ENCODE results near the gene RAPGEF5. TPM values are rescaled to one million over a fixed set of nuclear protein-coding genes. Genes with fewer than 3 reads are reported as not detected.

Gene RAPGEF5
- total RNA-seq, 1 donor from 2014 or later: 5.8 TPM

GRCh38 chr7:22344655-22345054, 12.3 kb downstream of the RAPGEF5 start:
- TF ChIP-seq, protein P1, sequence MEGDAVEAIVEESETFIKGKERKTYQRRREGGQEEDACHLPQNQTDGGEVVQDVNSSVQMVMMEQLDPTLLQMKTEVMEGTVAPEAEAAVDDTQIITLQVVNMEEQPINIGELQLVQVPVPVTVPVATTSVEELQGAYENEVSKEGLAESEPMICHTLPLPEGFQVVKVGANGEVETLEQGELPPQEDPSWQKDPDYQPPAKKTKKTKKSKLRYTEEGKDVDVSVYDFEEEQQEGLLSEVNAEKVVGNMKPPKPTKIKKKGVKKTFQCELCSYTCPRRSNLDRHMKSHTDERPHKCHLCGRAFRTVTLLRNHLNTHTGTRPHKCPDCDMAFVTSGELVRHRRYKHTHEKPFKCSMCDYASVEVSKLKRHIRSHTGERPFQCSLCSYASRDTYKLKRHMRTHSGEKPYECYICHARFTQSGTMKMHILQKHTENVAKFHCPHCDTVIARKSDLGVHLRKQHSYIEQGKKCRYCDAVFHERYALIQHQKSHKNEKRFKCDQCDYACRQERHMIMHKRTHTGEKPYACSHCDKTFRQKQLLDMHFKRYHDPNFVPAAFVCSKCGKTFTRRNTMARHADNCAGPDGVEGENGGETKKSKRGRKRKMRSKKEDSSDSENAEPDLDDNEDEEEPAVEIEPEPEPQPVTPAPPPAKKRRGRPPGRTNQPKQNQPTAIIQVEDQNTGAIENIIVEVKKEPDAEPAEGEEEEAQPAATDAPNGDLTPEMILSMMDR (IDR thresholded peaks at IDR 0.05; ENCODE audit: insufficient read depth, low read length, severe bottlenecking): no peak
- H3K27me3 ChIP-seq (ENCODE audit: control insufficient read depth, insufficient read depth, low read length): no peaks in the 10 kb centered on the region
- no peaks in the 10 kb centered on the region for H3K36me3 ChIP-seq (ENCODE audit: control insufficient read depth, insufficient read depth, low read length)
- FAIRE-seq (no peak), DNase-seq (ENCODE audit: low read depth) (no peak)
- no peak overlapping the region for H3K4me3 ChIP-seq (ENCODE audit: low read depth, low read length)

DNA sequence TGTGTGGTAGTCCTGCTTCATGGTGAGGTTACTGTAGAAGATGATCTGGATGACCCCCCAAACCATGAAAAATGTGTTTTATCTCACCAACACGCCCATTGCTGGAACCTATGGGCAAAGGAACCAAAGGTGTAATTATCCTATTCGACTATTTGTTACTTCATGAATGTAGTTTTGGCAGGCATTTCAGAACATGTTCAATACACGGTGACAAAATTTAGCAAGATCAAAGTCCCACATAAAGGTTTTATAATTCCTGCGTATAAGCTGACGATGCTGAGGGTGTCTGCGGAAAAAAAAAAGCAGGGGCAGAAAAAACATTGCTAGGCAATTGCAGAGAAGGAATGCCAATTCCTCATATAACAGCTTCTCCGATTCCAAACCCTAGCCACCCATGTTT, 13.3 kb downstream of the RAPGEF5 start:
- no peak overlapping the region for H3K4me3 ChIP-seq (ENCODE audit: low read depth, low read length)
- FAIRE-seq: no peak
- DNase-seq (ENCODE audit: low read depth): no peak
- no peaks in the 10 kb centered on the region for H3K27me3 ChIP-seq (ENCODE audit: control insufficient read depth, insufficient read depth, low read length)
- H3K36me3 ChIP-seq (ENCODE audit: control insufficient read depth, insufficient read depth, low read length): no peaks in the 10 kb centered on the region
- TF ChIP-seq, protein P1 (IDR thresholded peaks at IDR 0.05; ENCODE audit: insufficient read depth, low read length, severe bottlenecking): no peak

- Histone ChIP-seq H3K4me3 (ENCODE audit: low read depth, low read length) (no peak overlapping the region), H3K27me3 (ENCODE audit: control insufficient read depth, insufficient read depth, low read length) (no peaks in the 10 kb centered on the region), H3K36me3 (ENCODE audit: control insufficient read depth, insufficient read depth, low read length) (no peaks in the 10 kb centered on the region)
- no peak for DNase-seq (ENCODE audit: low read depth)
- TF ChIP-seq, protein P1 (IDR thresholded peaks at IDR 0.05; ENCODE audit: insufficient read depth, low read length, severe bottlenecking): no peak
- FAIRE-seq: no peak
These were observed 13.9 kb downstream of the RAPGEF5 start for GRCh38 chr7:22343071-22343470.

GRCh38 chr7:22339725-22340390, 17.1 kb downstream of the RAPGEF5 start:
- no peak for FAIRE-seq

DNA sequence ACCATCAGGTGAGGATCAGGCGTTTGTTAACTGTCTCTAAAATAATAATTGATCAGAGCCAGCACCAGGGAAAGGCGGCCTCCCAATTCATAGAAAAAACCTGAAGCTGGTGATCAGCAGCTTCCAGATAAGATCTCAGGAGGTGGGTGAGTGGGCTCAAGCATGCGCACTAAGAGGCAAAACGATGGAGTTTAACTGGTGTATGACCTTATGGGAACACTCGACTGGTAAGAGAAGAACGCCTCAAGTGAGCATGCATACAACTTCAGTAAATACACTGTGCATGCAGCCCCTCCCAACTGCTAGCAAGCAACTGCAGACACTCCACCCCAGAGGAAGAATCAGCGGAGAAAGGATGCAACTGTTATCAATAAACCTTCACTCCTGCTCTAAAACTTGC, 18.1 kb downstream of the RAPGEF5 start:
- no peaks in the 10 kb centered on the region for H3K36me3 ChIP-seq (ENCODE audit: control insufficient read depth, insufficient read depth, low read length)
- no peak for FAIRE-seq
- no peak overlapping the region for H3K4me3 ChIP-seq (ENCODE audit: low read depth, low read length)
- no peak for DNase-seq (ENCODE audit: low read depth)
- no peaks in the 10 kb centered on the region for H3K27me3 ChIP-seq (ENCODE audit: control insufficient read depth, insufficient read depth, low read length)
- TF ChIP-seq, protein P1 (IDR thresholded peaks at IDR 0.05; ENCODE audit: insufficient read depth, low read length, severe bottlenecking): no peak

More at GRCh38 chr7:22339725-22340390, 17.1 kb downstream of the RAPGEF5 start:
- Histone ChIP-seq H3K27me3 (ENCODE audit: control insufficient read depth, insufficient read depth, low read length) (no peaks in the 10 kb centered on the region), H3K4me3 (ENCODE audit: low read depth, low read length) (no peak overlapping the region), H3K36me3 (ENCODE audit: control insufficient read depth, insufficient read depth, low read length) (no peaks in the 10 kb centered on the region)
- no peak for DNase-seq (ENCODE audit: low read depth)
- TF ChIP-seq, protein P1 (IDR thresholded peaks at IDR 0.05; ENCODE audit: insufficient read depth, low read length, severe bottlenecking): no peak

DNA sequence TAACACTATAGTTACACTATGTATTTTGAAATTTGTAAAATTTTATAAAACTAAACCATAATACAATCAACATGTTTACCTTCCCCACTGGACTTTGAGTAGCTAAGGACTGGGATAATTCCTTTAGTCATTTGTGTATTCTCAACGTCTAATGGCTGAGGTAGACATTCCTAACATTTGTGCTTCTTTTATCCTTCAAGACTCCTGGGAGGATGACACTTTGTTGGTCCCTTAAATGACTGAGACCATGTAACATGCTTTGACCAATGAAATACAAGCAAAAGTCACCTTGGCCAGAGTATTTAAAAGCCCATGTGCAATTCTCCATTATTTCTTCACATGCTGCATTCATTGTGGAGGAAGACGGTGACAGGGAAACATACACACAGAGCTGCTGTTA, 18.5 kb downstream of the RAPGEF5 start:
- FAIRE-seq: no peak
- Histone ChIP-seq H3K27me3 (ENCODE audit: control insufficient read depth, insufficient read depth, low read length) (no peaks in the 10 kb centered on the region), H3K4me3 (ENCODE audit: low read depth, low read length) (no peak overlapping the region), H3K36me3 (ENCODE audit: control insufficient read depth, insufficient read depth, low read length) (no peaks in the 10 kb centered on the region)
- no peak for DNase-seq (ENCODE audit: low read depth)
- TF ChIP-seq, protein P1 (IDR thresholded peaks at IDR 0.05; ENCODE audit: insufficient read depth, low read length, severe bottlenecking): no peak

All from bronchial epithelial cell (primary cell).